Endothelial cell of umbilical vein (primary cell): Measurements from ENCODE around the gene WRNIP1. TPM values are rescaled to one million over a fixed set of nuclear protein-coding genes. Genes with fewer than 3 reads are reported as not detected.

ENCODE experiments used
- BruUV-seq: library from RNA; stranded (reverse); fragments of 400-500 nt; replicated peaks from 2 replicates; lab custom pipeline; 2021; lab: Mats Ljungman, UMichigan
- CTCF ChIA-PET: fragments of 300-600, 350-600 bp; sonication (Branson Sonifier 250); formaldehyde crosslinking; loops from one replicate; lab custom pipeline; 2021; ENCODE audit warnings: antibody characterized with exemption, inconsistent platforms; lab: Charles Lee
- POLR2A ChIA-PET: fragments of 300-600, 350-600 bp; sonication (Branson Sonifier 250); formaldehyde crosslinking; loops from one replicate; lab custom pipeline; 2021; ENCODE audit warnings: antibody characterized with exemption, inconsistent platforms; lab: Charles Lee
- DNase-seq: peaks from one replicate; pipeline ENCODE4 v3.0.0-alpha.2; 2011; ENCODE audit warnings: low read depth, low spot score
- FAIRE-seq: peaks from 2 replicates; lab custom pipeline; 2011; peaks lifted over from hg19 to GRCh38; lab: Jason Lieb, UNC
- H2AFZ ChIP-seq: 2 replicates; pipeline ENCODE4 v1.6.0; 2012; ENCODE audit warnings: low read depth, low read length, control low read depth, inconsistent platforms
- H3K27ac ChIP-seq: 2 replicates; pipeline ENCODE4 v1.5.1; 2011; ENCODE audit warnings: low read depth, mild to moderate bottlenecking, control low read depth, low read length, moderate library complexity; ENCODE audit not compliant: insufficient read depth
- H3K27me3 ChIP-seq, 2 experiments: 2 replicates each; pipeline versions ENCODE4 v1.6.0 to v1.6.1; 2011; ENCODE audit warnings: low read length in 2 of 2, mixed read lengths in 1 of 2; ENCODE audit not compliant: control insufficient read depth in 2 of 2, insufficient read depth in 2 of 2
- H3K36me3 ChIP-seq, 2 experiments: 2 replicates in 1 of 2; 3 replicates in 1 of 2; pipeline ENCODE4 v1.5.1; 2011; ENCODE audit warnings: low read length in 2 of 2, mild to moderate bottlenecking in 1 of 2, moderate library complexity in 1 of 2; ENCODE audit not compliant: control insufficient read depth in 2 of 2, insufficient read depth in 2 of 2; ENCODE audit errors: extremely low read depth in 1 of 2
- H3K4me1 ChIP-seq: 3 replicates; pipeline ENCODE4 v1.5.1; 2011; ENCODE audit warnings: mild to moderate bottlenecking, low read length; ENCODE audit not compliant: control insufficient read depth, insufficient read depth; ENCODE audit errors: extremely low read depth
- H3K4me2 ChIP-seq: 2 replicates; pipeline ENCODE4 v1.6.1; 2011; ENCODE audit warnings: low read length, control low read depth, mixed read lengths; ENCODE audit not compliant: insufficient read depth
- H3K4me3 ChIP-seq, 3 experiments: fragments of 200-600 bp in 1 of 3; sonication (generic), shearing (Covaris generic) in 1 of 3; replicated peaks in 1 of 3; 2 replicates each; pipeline ENCODE4 v1.5.1; 2011 to 2016; ENCODE audit warnings: control low read depth in 3 of 3, low read length in 3 of 3, mild to moderate bottlenecking in 2 of 3, inconsistent platforms in 1 of 3, low read depth in 1 of 3, moderate library complexity in 1 of 3; ENCODE audit not compliant: insufficient read depth in 1 of 3
- H3K79me2 ChIP-seq: 2 replicates; pipeline ENCODE4 v1.6.0; 2012; ENCODE audit warnings: low read length, inconsistent platforms; ENCODE audit not compliant: control insufficient read depth, insufficient read depth
- H3K9ac ChIP-seq: replicated peaks from 2 replicates; pipeline ENCODE3; 2011; ENCODE audit warnings: low read length, control low read depth; ENCODE audit not compliant: insufficient read depth; ENCODE audit errors: extremely low read depth
- H3K9me1 ChIP-seq: replicated peaks from 3 replicates; pipeline ENCODE4 v1.6.0; 2011; ENCODE audit warnings: mild to moderate bottlenecking, low read length; ENCODE audit not compliant: control insufficient read depth, insufficient read depth; ENCODE audit errors: extremely low read depth
- H3K9me3 ChIP-seq: replicated peaks from 2 replicates; pipeline ENCODE4 v1.5.1; 2012; ENCODE audit warnings: low read length, inconsistent platforms; ENCODE audit not compliant: control insufficient read depth, insufficient read depth
- H4K20me1 ChIP-seq: replicated peaks from 2 replicates; pipeline ENCODE3; 2011; ENCODE audit warnings: mild to moderate bottlenecking, low read length; ENCODE audit not compliant: control insufficient read depth, insufficient read depth; ENCODE audit errors: extremely low read depth
- CTCF ChIP-seq, 2 donors: IDR thresholded peaks; 1 replicate in 1 of 2; 2 replicates in 1 of 2; pipeline ENCODE4 v1.5.1; 2011; ENCODE audit warnings: low read length in 2 of 2, mild to moderate bottlenecking in 2 of 2, moderate library complexity in 2 of 2, control low read depth in 1 of 2, inconsistent platforms in 1 of 2, low read depth in 1 of 2; ENCODE audit not compliant: insufficient read depth in 1 of 2; ENCODE audit errors: extremely low read depth in 1 of 2
- EZH2 ChIP-seq: IDR thresholded peaks from 2 replicates; pipeline ENCODE4 v1.6.1; 2012; ENCODE audit warnings: borderline replicate concordance, low read depth, mild to moderate bottlenecking, moderate library complexity, low read length, inconsistent platforms; ENCODE audit not compliant: severe bottlenecking
- FOS ChIP-seq: IDR thresholded peaks from 2 replicates; pipeline ENCODE4 v1.6.1; 2011; ENCODE audit warnings: mild to moderate bottlenecking, low read length, moderate library complexity, borderline replicate concordance; ENCODE audit not compliant: insufficient read depth
- GATA2 ChIP-seq: IDR thresholded peaks from 2 replicates; pipeline ENCODE4 v1.7.0; 2011; ENCODE audit warnings: low read depth, mild to moderate bottlenecking, moderate library complexity, mixed read lengths, low read length; ENCODE audit not compliant: insufficient read length, insufficient read depth
- JUN ChIP-seq: IDR thresholded peaks from 2 replicates; pipeline ENCODE4 v1.6.1; 2011; ENCODE audit warnings: borderline replicate concordance, low read depth; ENCODE audit not compliant: insufficient read length, insufficient read depth
- MAX ChIP-seq: IDR thresholded peaks from 2 replicates; pipeline ENCODE4 v1.6.1; 2011; ENCODE audit not compliant: insufficient read depth, insufficient read length
- MYC ChIP-seq: IDR thresholded peaks from one replicate; pipeline ENCODE4 v1.6.1; 2011; ENCODE audit warnings: mild to moderate bottlenecking, low read depth, low read length
- POLR2A ChIP-seq: IDR thresholded peaks from 2 replicates; pipeline ENCODE4 v1.6.1; 2012; ENCODE audit warnings: low read depth, mild to moderate bottlenecking, control low read depth, low read length
- POLR2AphosphoS5 ChIP-seq: IDR thresholded peaks from 2 replicates; pipeline ENCODE4 v1.6.1; 2012; ENCODE audit warnings: low read depth, mild to moderate bottlenecking, control low read depth, low read length, moderate library complexity; ENCODE audit not compliant: insufficient read depth
- dilution Hi-C: fragments of 300-500 bp; cut with MboI; formaldehyde crosslinking; loops from one replicate; pipeline ENCODE4 v1.15.0; 2019; ENCODE audit warnings: low sequenced_read_pairs; ENCODE audit not compliant: extremely low pct_ligation_motif_present
- intact Hi-C: fragments of 100-400 bp; cut with micrococcal nuclease; formaldehyde crosslinking; loops from one replicate; pipeline ENCODE4 v1.10.0; 2022
- polyA plus RNA-seq, 4 experiments: library from polyadenylated mRNA; depleted of rRNA in 3 of 4; stranded (reverse) in 3 of 4; unstranded in 1 of 4; fragments of >200 nt; gene quantifications; 2 replicates each; pipeline versions ENCODE4 v1.2.1 to v1.2.3, GENCODE V29; 2011 to 2012; ENCODE audit warnings: missing spikeins in 1 of 4
- total RNA-seq: library from RNA; stranded (reverse); gene quantifications from 2 replicates; pipeline ENCODE4 v1.2.3, GENCODE V29; 2021

WRNIP1 gene
- total and polyA plus RNA-seq, 2 donors (not counting 3 experiments of a cell fraction or from before 2014, with no cell fraction given) = 50.1 to 68.9 TPM

GRCh38 chr6:2765896-2766766, 938 bp downstream of the WRNIP1 start:
- Histone ChIP-seq H3K9ac (peak overlapping the region; percentile 94), H3K4me3 (peak overlapping the region; percentile 72 to 98 (median 97)), H3K79me2 (peaks cover 53% of the 10 kb centered on the region), H2AFZ (peak overlapping the region; percentile 83), H3K4me1 (peaks cover 45% of the 10 kb centered on the region), H3K9me3 (no peaks in the 10 kb centered on the region), H3K36me3 (no peaks in the 10 kb centered on the region), H3K27ac (peak overlapping the region; percentile 73), H4K20me1 (peaks cover 6% of the 10 kb centered on the region), H3K9me1 (no peaks in the 10 kb centered on the region), H3K4me2 (peak overlapping the region; percentile 99), H3K27me3 (no peaks in the 10 kb centered on the region)
- no TSS peak for BruUV-seq
- TF ChIP-seq MAX (no peak), EZH2 (no peak), POLR2A (no peak), MYC (no peak), JUN (no peak), GATA2 (no peak), CTCF (IDR thresholded peaks at IDR 0.05; ENCODE audit: extremely low read depth in 1 of 2, insufficient read depth in 1 of 2, low read depth in 1 of 2, low read length in 2 of 2) (no peak), FOS (no peak), POLR2AphosphoS5 (no peak)
- intact Hi-C loops (loop anchor here (1.0 to 5.0 kb wide), 6 partner anchors 27 to 1154 kb away; partner anchors contain the start of gene RIPK1), dilution Hi-C loops (no loop called here)
- ChIA-PET POLR2A (interaction anchor here (1.5 to 3.9 kb wide), 2 partner anchors 17 to 18 kb away, joined by 8 to 12 read pairs; no protein-coding TSS in a partner anchor), CTCF (interaction anchor here (0.9 to 6.7 kb wide), 11 partner anchors 8 to 1170 kb away, joined by 3 to 54 read pairs (median 6); partner anchors contain the start of genes MYLK4, SERPINB1 and SERPINB6)
- FAIRE-seq (no peak), DNase-seq (peak; percentile 48)
